Hepatocyte (in vitro differentiated cells): Measurements from ENCODE around the gene TRHDE. TPM values are rescaled to one million over a fixed set of nuclear protein-coding genes. Genes with fewer than 3 reads are reported as not detected.

Source experiments
- DNase-seq: peaks from one replicate; pipeline ENCODE4 v3.0.0-alpha.2; 2016; ENCODE audit warnings: low spot score
- H2AFZ ChIP-seq: fragments of 200-600 bp; sonication (generic); 2 replicates; pipeline ENCODE4 v1.6.0; 2016; ENCODE audit warnings: antibody characterized with exemption, mild to moderate bottlenecking
- H3K27ac ChIP-seq: fragments of 200-600 bp; sonication (generic); 2 replicates; pipeline ENCODE4 v1.5.1; 2016; ENCODE audit warnings: mild to moderate bottlenecking
- H3K27me3 ChIP-seq: fragments of 200-600 bp; sonication (generic); 2 replicates; pipeline ENCODE4 v1.6.1; 2016
- H3K36me3 ChIP-seq: fragments of 200-600 bp; sonication (generic); replicated peaks from 2 replicates; pipeline ENCODE4 v1.5.1; 2016; ENCODE audit warnings: low read depth; ENCODE audit not compliant: insufficient read depth
- H3K4me1 ChIP-seq: fragments of 200-600 bp; sonication (generic); 2 replicates; pipeline ENCODE4 v1.5.1; 2016; ENCODE audit warnings: mild to moderate bottlenecking, moderate library complexity; ENCODE audit not compliant: insufficient read depth
- H3K4me2 ChIP-seq: fragments of 200-600 bp; sonication (generic); 2 replicates; pipeline ENCODE4 v1.6.0; 2016
- H3K4me3 ChIP-seq: fragments of 200-600 bp; sonication (generic); 2 replicates; pipeline ENCODE4 v1.5.1; 2016; ENCODE audit warnings: mild to moderate bottlenecking
- H3K79me2 ChIP-seq: fragments of 200-600 bp; sonication (generic); 2 replicates; pipeline ENCODE4 v1.6.0; 2017; ENCODE audit warnings: mild to moderate bottlenecking
- H3K9me2 ChIP-seq: fragments of 200-600 bp; sonication (generic); replicated peaks from 2 replicates; pipeline ENCODE4 v1.6.0; 2017; ENCODE audit warnings: mild to moderate bottlenecking; ENCODE audit not compliant: insufficient read depth
- H3K9me3 ChIP-seq: fragments of 200-600 bp; sonication (generic); 2 replicates; pipeline ENCODE4 v1.5.1; 2016; ENCODE audit warnings: low read depth, mild to moderate bottlenecking
- H4K20me1 ChIP-seq: fragments of 200-600 bp; sonication (generic); 2 replicates; pipeline ENCODE4 v1.6.0; 2016; ENCODE audit warnings: mild to moderate bottlenecking; ENCODE audit not compliant: insufficient read depth, poor library complexity, severe bottlenecking
- CTCF ChIP-seq: fragments of 200-600 bp; sonication (generic); IDR thresholded peaks from 2 replicates; pipeline ENCODE4 v1.5.1; 2016; ENCODE audit warnings: antibody characterized with exemption, mild to moderate bottlenecking; ENCODE audit not compliant: poor library complexity
- EZH2 ChIP-seq: fragments of 200-600 bp; sonication (generic); IDR thresholded peaks from 2 replicates; pipeline ENCODE4 v1.6.1; 2016; ENCODE audit warnings: antibody characterized with exemption, mild to moderate bottlenecking, borderline replicate concordance
- EZH2phosphoT487 ChIP-seq: fragments of 200-600 bp; sonication (generic); IDR thresholded peaks from one replicate; pipeline ENCODE4 v1.6.1; 2018; ENCODE audit warnings: antibody characterized with exemption, mild to moderate bottlenecking, low read depth, moderate library complexity; ENCODE audit not compliant: unreplicated experiment, severe bottlenecking
- WGBS: methylation state at CpG from one replicate; pipeline ENCODE4 v1.1.6; 2016; ENCODE audit warnings: low lambda C conversion rate; ENCODE audit errors: missing lambda C conversion rate; 5-methylcytosine and 5-hydroxymethylcytosine counted together
- polyA plus RNA-seq: library from polyadenylated mRNA; unstranded; fragments of >200 nt; fragmentation: Nextera tagmentation; extraction: Ambion mirVana; gene quantifications from 2 replicates; pipeline ENCODE4 v1.2.1, GENCODE V29; 2016
- total RNA-seq: library from RNA; depleted of rRNA; stranded (reverse); fragments of >200 nt; gene quantifications from 2 replicates; pipeline ENCODE4 v1.2.3, GENCODE V29; 2014

Gene TRHDE
- total and polyA plus RNA-seq, 2 experiments from 2014 or later = 1.3 to 5.0 TPM

- H3K9me3 ChIP-seq = no peaks in the 10 kb centered on the region
- H3K27me3 ChIP-seq = peaks cover 20% of the 10 kb centered on the region
- H3K9me2 ChIP-seq = no peaks in the 10 kb centered on the region
- peak overlapping the region; percentile 98 for H3K4me2 ChIP-seq
- no peak for TF ChIP-seq CTCF
- peak; percentile 21 for TF ChIP-seq EZH2
- no peak for TF ChIP-seq EZH2phosphoT487
- no peaks in the 10 kb centered on the region for H4K20me1 ChIP-seq
- DNase-seq = peak; percentile 61
- peak overlapping the region; percentile 58 for H3K27ac ChIP-seq
- 1% methylated on average over 31 of the region's 35 CpGs for WGBS
- H3K36me3 ChIP-seq = no peaks in the 10 kb centered on the region
- no peaks in the 10 kb centered on the region for H3K79me2 ChIP-seq
- peak overlapping the region; percentile 80 for H3K4me3 ChIP-seq
- peaks cover 9% of the 10 kb centered on the region for H3K4me1 ChIP-seq
- H2AFZ ChIP-seq = peak overlapping the region; percentile 93
Measured at GRCh38 chr12:72271451-72272090, 599 bp upstream of the TRHDE start.

- peak overlapping the region; percentile 80 for H3K4me3 ChIP-seq
- no peaks in the 10 kb centered on the region for H3K36me3 ChIP-seq
- H3K27ac ChIP-seq = peak overlapping the region; percentile 21
- 1% methylated on average over 63 of the region's 79 CpGs for WGBS
- H3K79me2 ChIP-seq = no peaks in the 10 kb centered on the region
- H2AFZ ChIP-seq = peak overlapping the region; percentile 93
- peak; percentile 56 for DNase-seq
- H3K27me3 ChIP-seq = peaks cover 20% of the 10 kb centered on the region
- TF ChIP-seq EZH2 = no peak
- TF ChIP-seq CTCF = no peak
- TF ChIP-seq EZH2phosphoT487 = no peak
- H4K20me1 ChIP-seq = no peaks in the 10 kb centered on the region
- H3K9me2 ChIP-seq = no peaks in the 10 kb centered on the region
- H3K4me2 ChIP-seq = peak overlapping the region; percentile 98
- H3K9me3 ChIP-seq = no peaks in the 10 kb centered on the region
- peaks cover 9% of the 10 kb centered on the region for H3K4me1 ChIP-seq
Measured at GRCh38 chr12:72272731-72273498, 745 bp downstream of the TRHDE start.

- H3K27me3 ChIP-seq = peaks cover 20% of the 10 kb centered on the region
- TF ChIP-seq EZH2 = peak; percentile 63
- no peak for TF ChIP-seq EZH2phosphoT487
- TF ChIP-seq CTCF = no peak
- WGBS = under 1% methylated on average over 24 of the region's 24 CpGs
- no peak for DNase-seq
- no peak overlapping the region for H3K27ac ChIP-seq
- H3K9me2 ChIP-seq = no peaks in the 10 kb centered on the region
- no peaks in the 10 kb centered on the region for H3K36me3 ChIP-seq
- peak overlapping the region; percentile 98 for H3K4me2 ChIP-seq
- peak overlapping the region; percentile 80 for H3K4me3 ChIP-seq
- peak overlapping the region; percentile 93 for H2AFZ ChIP-seq
- H4K20me1 ChIP-seq = no peaks in the 10 kb centered on the region
- H3K79me2 ChIP-seq = no peaks in the 10 kb centered on the region
- no peaks in the 10 kb centered on the region for H3K9me3 ChIP-seq
- peaks cover 9% of the 10 kb centered on the region for H3K4me1 ChIP-seq
Measured at GRCh38 chr12:72273499-72273837, 1.3 kb downstream of the TRHDE start.
